Stimulated activated CD4-positive, alpha-beta T cell treated with anti-CD3 and anti-CD28 coated beads, Interleukin-4, amount 100 ng/mL, for 48 hours (primary cell): ENCODE data around the gene CCDC18.
"Not testable (repeated sequence)": the region's sequence is repeated elsewhere in the genome, so short reads cannot be mapped to it uniquely, and the experiment has no call there.

Experiments used
- DNase-seq, 2 donors: peaks; one replicate each; pipeline ENCODE4 v3.0.0-alpha.2; 2020; ENCODE audit warnings: low read depth in 2 of 2

CCDC18 gene

DNA sequence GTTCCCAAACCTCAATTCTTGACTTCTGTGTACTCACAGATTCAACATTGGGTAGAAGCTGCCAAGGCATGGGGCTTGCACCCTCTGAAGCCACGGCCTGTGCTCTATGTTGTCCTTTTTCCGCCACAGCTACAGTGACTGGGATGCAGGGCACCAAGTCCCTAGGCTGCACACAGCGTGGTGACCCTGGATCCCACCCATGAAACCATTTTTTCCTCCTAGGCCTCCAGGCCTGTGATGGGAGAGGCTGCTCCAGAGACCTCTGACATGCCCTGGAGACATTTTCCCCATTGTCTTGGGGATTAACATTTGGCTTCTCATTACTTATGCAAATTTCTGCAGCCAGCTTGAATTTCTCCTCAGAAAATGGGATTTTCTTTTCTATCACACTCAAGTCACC lies 62.7 kb downstream of the CCDC18 start:
- DNase-seq, result not testable (repeated sequence)

GRCh38 chr1:93244298-93245069 lies 64.0 kb downstream of the CCDC18 start:
- no peak for DNase-seq

- DNase-seq, result no peak
Measured at GRCh38 chr1:93251966-93252365, 71.4 kb downstream of the CCDC18 start.

- DNase-seq, result no peak
Measured at GRCh38 chr1:93252598-93252997, 72.1 kb downstream of the CCDC18 start.

- DNase-seq, result no peak
Measured at GRCh38 chr1:93253516-93253915, 73.0 kb downstream of the CCDC18 start.

GRCh38 chr1:93255222-93256079 lies 74.9 kb downstream of the CCDC18 start:
- DNase-seq, result no peak

GRCh38 chr1:93256433-93256832 lies 75.9 kb downstream of the CCDC18 start:
- no peak for DNase-seq

DNA sequence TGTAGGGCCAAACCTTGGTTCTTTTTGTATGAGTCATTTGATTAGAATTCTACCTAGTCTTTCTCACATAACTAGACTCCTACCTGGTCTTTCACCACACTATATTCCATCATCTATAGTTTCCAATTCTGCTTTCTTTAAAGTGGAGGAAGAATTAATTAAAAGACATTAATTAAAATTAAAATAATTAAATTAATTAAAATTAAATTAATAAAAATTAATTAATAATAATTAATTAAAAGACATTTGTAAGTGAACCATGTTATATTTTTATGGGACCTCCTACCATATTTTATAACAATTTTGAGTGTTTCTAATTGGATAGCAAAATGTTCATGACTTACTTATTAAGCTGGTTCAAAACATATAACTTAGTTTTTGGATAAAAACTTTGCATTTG lies 77.4 kb downstream of the CCDC18 start:
- DNase-seq, result no peak

- DNase-seq, result not testable (repeated sequence)
Measured at GRCh38 chr1:93260726-93261125, 80.2 kb downstream of the CCDC18 start.

DNA sequence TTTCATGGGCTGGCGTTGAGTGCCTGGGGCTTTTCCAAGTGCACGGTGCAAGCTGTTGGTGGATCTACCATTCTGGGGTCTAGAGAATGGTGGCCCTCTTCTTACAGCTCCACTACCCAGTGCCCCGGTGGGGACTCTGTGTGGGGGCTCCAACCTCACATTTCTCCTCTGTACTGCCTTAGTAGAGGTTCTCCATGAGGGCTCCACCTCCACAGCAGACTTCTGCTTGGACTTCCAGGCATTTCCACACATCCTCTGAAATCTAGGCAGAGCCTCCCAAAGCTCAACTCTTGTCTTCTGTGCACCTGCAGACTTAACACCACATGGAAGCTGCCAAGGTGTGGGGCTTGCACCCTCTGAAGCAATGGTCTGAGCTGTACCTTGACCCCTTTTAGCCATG lies 82.1 kb downstream of the CCDC18 start:
- no peak for DNase-seq

DNA sequence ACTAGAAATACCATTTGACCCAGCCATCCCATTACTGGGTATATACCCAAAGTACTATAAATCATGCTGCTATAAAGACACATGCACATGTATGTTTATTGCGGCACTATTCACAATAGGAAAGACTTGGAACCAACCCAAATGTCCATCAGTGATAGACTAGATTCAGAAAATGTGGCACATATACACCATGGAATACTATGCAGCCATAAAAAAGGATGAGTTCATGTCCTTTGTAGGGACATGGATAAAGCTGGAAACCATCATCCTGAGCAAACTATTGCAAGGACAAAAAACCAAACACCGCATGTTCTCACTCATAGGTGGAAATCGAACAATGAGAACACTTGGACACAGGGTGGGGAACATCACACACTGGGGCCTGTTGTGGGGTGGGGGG lies 88.4 kb downstream of the CCDC18 start:
- not testable (repeated sequence) for DNase-seq

DNA sequence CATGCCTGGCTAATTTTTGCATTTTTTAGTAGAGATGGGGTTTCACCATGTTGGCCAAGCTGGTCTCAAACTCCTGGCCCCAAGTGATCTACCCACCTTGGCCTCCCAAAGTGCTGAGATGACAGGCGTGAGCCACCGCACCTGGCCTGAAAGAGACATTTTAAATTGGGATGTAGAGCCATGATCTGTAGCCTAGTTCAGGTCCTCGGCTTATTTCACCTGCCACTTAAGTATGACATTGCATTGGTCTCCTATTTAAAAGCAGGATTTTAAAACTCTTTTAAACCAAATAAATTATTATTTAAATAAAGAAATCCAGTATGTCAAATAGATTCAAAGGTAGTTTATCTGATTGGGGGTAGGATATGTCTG lies 94.7 kb downstream of the CCDC18 start:
- not testable (repeated sequence) for DNase-seq

GRCh38 chr1:93275634-93276295 lies 95.2 kb downstream of the CCDC18 start:
- no peak for DNase-seq

DNA sequence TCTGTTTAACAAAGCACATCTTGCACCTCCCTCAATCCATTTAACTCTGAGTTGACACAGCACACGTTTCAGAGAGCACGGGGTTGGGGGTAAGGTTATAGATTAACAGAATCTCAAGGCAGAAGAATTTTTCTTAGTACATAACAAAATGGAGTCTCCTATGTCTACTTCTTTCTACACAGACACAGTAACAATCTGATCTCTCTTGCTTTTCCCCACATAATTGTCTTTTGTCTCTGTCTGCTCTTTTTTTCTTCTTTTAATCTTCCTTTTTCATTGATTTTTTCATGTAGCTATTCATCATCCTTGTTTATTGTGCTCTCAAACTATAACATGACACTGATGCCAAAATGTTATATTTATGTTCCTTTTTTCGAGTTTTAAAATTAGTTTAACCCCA lies 97.0 kb downstream of the CCDC18 start:
- not testable (repeated sequence) for DNase-seq

GRCh38 chr1:93283496-93283895 lies 103.0 kb downstream of the CCDC18 start:
- no peak for DNase-seq

DNA sequence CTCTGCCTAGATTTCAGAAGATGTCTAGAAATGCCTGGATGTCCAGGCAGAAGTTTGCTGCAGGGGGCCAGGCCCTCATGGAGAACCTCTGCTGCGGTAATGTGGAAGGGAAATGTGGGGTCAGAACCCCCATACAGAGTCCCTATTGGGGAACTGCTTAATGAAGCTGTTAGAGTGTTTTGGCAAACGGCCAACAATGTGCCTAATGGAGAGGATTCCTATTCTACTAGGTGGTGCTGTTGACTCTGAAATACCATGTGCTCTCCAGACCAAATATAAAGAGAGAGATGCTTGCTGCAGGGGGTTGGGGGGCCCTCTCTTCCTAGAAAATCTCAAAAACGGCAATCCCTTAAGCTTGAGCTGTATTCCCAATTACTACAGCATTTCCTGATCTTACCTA lies 108.0 kb downstream of the CCDC18 start:
- DNase-seq, result no peak

DNA sequence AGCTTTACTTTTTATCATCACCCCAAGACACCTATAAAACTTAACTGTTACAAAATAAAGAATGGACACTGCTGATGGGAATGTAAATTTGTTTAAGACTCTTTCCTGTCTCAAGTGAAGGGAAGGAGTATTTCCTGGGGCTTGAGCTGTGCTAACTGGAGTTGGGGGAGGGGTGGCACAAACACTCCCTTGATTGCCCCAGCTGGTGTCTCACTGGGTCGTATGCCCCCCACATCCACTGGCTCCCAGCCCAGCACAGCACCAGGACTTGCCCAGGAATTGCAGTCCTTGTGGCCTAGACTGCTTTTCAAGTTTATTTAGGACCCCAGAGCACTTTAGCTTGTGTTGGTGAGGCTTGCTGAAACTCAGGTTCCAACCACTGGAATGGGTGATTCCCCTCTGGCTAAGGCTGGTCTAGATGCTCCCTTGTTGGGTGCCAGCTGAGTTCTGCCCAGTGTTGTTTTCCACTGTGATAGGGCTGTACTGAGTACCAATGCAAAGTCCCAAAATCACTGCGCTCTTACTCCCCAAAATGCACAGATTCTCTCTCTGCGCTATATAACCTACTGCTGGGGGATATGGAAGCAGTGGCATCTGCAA lies 116.1 kb downstream of the CCDC18 start:
- DNase-seq, result no peak

DNA sequence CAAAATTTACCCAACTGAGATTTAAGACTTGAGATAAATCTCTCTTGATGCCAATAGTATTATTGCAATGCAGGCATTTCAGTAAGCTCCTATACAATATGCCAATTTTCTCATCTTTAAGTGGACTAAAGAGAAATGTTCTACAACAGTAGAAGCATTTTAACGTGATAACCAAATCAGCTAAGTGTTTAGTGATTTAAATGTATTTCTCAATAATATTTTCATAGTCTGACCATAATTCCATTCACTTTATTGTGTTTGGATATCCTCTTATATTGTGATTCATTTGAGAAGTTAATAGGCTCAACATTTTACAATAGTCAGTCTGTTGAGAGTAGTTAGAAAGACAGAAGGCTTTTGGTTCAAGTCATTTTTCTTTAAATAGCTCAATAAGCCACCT lies 120.6 kb downstream of the CCDC18 start:
- DNase-seq, result no peak

DNA sequence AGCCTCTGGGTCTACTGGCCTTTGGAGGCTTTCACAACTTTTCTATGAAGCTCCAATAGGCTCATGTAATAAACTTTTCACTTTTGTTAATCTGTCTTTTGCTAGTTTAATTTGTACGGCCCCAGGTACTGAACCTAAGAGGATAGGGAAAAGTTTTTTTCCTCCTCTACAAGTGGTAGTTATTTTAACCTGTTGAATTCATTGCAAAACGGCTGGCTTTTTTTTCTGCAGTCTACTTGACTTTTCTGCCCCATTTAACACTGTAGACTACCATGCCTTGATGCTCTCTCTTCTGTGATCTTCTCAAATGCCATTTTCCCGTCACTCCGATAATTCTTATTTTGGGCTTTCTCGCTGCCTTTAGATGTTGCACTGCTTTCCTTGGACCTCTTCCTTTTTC lies 121.6 kb downstream of the CCDC18 start:
- no peak for DNase-seq

GRCh38 chr1:93304716-93305138 lies 124.2 kb downstream of the CCDC18 start:
- DNase-seq, result peak; percentile 4 to 16

GRCh38 chr1:93306920-93307319 lies 126.4 kb downstream of the CCDC18 start:
- DNase-seq, result no peak

- no peak for DNase-seq
Measured at GRCh38 chr1:93313026-93313425, 132.5 kb downstream of the CCDC18 start.
